SK-N-SH (cell line): ENCODE results near the gene SMIM11.
"Not testable (repeated sequence)": the region's sequence is repeated elsewhere in the genome, so short reads cannot be mapped to it uniquely, and the experiment has no call there.

ENCODE experiments used
- RAD21 ChIP-seq: IDR thresholded peaks from 2 replicates; pipeline ENCODE4 v1.6.1; 2012; ENCODE audit warnings: mild to moderate bottlenecking, low read length
- TF ChIP-seq, protein P1 (sequence below): fragments of 200-600 bp; sonication (generic); IDR thresholded peaks from 2 replicates; pipeline ENCODE4 v1.6.1; 2017; ENCODE audit warnings: antibody characterized with exemption, mild to moderate bottlenecking, moderate library complexity

DNA sequence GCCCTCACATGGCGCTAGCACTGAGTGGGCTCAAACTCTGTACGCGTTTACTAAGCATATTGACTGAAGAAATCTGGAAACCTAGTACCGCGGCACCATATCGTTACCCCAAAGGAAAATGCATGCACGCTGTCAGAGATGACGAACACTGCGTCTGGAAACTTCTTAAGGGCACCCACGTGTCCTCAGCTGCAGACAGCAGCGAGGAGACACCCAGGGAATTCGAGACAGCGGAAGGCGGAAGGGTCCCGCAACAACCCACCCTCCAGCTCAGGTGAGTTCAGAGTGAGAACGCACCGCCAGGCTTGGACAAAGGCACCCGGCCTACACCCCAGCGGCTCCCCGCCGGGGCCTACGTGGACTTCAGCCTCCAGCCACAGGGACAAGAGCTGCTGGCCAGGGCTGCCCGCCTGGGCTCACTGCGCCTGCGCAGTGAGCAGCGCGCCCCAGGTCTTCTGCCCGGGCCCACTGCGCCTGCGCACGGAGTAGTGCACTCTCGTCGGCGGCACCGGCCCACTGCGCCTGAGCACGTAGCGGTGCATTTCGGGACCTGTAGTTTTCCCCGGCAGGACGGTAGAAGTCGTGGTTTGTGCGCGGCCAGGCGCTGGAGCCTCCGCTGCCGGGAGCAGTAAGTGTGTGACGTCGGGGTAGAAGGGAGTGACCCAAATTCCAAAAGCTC lies at the start of gene SMIM11:
- TF ChIP-seq, protein P1, sequence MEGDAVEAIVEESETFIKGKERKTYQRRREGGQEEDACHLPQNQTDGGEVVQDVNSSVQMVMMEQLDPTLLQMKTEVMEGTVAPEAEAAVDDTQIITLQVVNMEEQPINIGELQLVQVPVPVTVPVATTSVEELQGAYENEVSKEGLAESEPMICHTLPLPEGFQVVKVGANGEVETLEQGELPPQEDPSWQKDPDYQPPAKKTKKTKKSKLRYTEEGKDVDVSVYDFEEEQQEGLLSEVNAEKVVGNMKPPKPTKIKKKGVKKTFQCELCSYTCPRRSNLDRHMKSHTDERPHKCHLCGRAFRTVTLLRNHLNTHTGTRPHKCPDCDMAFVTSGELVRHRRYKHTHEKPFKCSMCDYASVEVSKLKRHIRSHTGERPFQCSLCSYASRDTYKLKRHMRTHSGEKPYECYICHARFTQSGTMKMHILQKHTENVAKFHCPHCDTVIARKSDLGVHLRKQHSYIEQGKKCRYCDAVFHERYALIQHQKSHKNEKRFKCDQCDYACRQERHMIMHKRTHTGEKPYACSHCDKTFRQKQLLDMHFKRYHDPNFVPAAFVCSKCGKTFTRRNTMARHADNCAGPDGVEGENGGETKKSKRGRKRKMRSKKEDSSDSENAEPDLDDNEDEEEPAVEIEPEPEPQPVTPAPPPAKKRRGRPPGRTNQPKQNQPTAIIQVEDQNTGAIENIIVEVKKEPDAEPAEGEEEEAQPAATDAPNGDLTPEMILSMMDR = not testable (repeated sequence)
- not testable (repeated sequence) for TF ChIP-seq RAD21
